HG02884 (cell line): ENCODE measurements around the gene PFDN1.

Experiments
- ATAC-seq: cut with Tn5 transposase; IDR thresholded peaks from one replicate; pipeline ENCODE4 v1.9.1; 2021; ENCODE audit warnings: mild to moderate bottlenecking, moderate library complexity; ENCODE audit not compliant: unreplicated experiment

The PFDN1 gene

DNA sequence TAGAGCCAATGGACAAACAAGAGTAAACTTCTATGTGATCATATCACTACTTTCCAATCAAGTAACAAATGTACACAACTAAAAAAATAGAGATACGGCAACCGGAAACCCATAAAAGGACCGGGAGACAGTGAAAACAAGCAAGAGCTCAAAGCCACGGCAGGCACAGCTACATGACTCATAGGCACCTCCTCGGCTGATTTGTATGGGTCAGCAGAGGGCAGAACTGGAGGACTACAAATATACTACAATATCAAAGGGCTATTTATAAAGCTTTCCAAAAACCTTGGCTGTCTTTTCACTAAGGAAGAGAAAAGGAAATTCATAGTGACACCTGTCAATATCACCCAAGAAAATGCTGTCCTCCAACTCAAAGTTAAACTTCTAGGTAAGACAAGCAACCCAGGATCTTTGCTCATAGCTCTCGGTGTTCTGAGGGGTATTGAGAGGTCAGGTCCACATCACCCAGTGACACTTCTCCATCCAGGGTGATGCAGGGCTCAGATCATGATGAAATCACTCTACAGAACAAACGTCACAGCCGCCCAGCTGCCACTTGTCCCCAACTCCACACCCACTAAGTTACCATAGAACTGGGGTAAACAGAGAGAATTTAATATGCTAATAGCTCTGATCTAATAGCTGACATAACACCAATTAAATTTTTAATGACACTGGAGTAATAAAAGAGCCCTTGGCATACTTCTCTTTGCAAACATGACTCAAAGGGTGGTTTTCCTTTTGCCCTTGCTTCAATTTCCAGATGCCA is 41.3 kb downstream of the PFDN1 start:
- ATAC-seq: no peak

GRCh38 chr5:140260089-140260656 is 42.7 kb downstream of the PFDN1 start:
- ATAC-seq: no peak

DNA sequence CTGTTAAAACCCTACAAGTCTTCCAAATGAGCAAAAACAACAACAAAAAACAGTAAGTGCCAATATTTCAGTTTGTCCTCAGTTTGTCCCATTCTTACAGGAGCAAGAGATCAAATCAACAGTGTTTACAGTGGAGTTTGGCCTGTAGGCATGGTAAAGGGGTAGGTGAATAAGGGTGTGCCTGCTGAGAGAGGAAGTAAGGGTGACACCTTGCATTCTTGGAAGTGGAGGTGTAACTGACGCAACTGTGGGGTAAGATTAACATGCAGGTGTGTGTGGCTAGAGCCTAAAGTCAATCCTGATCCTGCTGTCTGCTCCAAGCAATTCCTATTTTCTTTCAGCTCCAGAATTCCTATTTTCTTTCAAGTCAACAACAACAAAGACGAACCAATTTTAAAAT is 43.4 kb downstream of the PFDN1 start:
- no peak for ATAC-seq

GRCh38 chr5:140258873-140259272 is 44.0 kb downstream of the PFDN1 start:
- ATAC-seq: no peak

DNA sequence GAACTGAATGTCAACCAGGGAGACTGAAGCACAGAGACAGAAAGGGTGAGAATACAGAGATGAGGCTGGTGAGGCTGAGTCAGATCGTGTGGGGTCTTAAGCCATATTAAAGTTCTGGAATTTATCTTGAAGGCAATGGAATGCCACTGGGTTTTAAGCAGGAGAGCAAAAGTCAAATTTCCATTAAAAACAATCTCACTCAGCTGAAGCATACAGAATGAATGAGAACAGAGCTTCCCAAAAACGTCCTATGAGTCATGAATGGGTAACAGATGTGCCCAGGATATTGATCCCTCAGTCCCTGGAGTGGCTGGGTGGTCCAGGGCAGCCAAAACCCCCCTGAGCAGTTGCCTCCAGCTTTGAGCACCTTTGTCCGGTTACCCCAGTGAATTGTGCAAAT is 44.9 kb downstream of the PFDN1 start:
- ATAC-seq: no peak

DNA sequence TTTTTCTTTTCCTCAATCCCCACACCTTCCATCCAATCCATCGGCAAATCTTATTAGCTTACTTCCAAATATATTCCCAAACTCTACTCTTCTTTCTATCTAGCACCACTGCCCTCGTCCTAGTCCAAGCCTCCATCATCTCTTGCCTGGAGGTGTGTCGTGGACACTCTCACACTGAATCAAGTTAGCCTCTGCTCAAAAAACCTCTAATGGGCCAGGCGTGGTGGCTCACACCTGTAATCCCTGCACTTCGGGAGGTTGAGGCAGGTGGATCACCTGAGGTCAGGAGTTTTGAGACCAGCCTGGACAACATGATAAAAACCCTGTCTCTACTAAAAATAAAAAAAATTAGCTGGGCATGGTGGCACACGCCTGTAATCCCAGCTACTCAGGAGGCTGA is 46.2 kb downstream of the PFDN1 start:
- no peak for ATAC-seq

GRCh38 chr5:140255460-140256157 is 47.3 kb downstream of the PFDN1 start:
- no peak for ATAC-seq

- ATAC-seq: no peak
Observed at GRCh38 chr5:140253985-140254384, 48.9 kb downstream of the PFDN1 start.

DNA sequence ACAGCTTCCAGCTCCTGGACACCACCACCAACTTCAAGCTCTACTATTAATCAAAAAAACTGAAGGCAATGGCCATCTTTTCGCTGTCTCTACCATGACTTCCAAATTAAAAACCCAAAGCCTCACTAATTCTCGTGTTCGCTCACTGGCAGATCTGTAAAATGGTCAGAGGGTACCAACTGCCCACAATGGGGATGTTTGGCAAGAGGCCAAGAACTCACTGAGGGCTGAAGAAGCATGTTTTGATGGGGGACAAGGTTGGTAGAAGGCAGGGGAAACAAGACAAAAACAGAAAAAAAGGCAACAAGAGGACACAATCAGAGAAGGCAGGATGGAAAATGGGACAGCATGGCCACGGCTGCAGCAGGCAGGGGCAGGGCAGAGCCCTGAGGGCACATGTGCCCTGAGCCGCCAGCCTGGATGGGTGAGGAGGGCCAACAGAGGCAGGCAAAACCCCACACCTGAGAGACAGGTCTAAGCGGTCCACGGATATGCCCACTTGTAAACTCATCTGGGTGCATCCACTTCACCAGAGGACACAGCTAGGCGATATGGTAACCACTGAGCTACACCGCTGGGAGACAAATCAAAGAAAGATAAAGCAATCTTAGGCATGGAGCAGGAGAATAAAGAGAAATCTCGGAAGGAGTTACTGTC is 50.3 kb downstream of the PFDN1 start:
- no peak for ATAC-seq

DNA sequence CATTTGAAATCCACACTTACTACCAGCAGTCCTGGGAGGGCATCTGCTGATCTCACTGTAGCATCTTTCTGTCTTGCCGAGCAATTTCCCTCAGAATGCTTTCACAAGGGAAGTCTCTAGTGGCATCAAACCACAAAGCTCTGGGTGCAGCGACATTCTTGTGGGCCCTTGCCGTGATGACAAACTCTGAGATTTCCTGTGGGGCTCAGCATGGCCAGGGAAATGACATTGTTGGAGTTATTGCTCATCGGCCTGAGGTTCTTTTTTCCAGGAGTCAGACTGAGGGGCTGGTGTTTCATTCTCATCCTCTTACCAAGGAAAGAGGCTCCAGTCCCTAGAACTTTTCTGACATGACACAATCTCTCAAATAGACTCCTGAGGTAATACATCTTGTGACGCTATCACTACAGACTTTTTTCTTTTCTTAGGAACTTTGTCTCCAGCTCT is 51.4 kb downstream of the PFDN1 start:
- ATAC-seq: peak; percentile 68

- no peak for ATAC-seq
Observed at GRCh38 chr5:140250386-140250785, 52.5 kb downstream of the PFDN1 start.

- ATAC-seq: no peak
Observed at GRCh38 chr5:140249536-140249935, 53.4 kb downstream of the PFDN1 start.

DNA sequence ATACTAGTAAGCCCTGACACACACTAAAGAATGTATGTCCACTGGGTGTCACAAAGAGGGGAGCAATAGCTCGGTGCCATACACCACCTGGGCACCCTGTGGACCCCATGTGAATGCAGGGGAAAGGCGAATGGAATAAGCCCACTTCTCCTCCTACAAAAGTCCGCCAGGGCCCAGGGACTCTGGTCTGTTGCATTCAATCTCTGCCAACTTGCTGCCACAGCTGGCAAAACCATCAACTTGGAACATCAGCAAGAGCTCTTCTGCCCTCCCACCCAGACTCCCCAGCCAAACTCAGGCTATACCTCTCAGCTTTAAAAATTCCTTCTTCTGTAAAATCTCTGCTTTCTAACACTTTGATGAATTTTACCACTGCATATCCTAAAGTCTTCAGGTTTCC is 54.5 kb downstream of the PFDN1 start:
- ATAC-seq: no peak

GRCh38 chr5:140246378-140247122 is 56.4 kb downstream of the PFDN1 start:
- no peak for ATAC-seq

GRCh38 chr5:140245926-140246325 is 57.0 kb downstream of the PFDN1 start:
- no peak for ATAC-seq

- no peak for ATAC-seq
Observed at GRCh38 chr5:140245341-140245740, 57.6 kb downstream of the PFDN1 start.

DNA sequence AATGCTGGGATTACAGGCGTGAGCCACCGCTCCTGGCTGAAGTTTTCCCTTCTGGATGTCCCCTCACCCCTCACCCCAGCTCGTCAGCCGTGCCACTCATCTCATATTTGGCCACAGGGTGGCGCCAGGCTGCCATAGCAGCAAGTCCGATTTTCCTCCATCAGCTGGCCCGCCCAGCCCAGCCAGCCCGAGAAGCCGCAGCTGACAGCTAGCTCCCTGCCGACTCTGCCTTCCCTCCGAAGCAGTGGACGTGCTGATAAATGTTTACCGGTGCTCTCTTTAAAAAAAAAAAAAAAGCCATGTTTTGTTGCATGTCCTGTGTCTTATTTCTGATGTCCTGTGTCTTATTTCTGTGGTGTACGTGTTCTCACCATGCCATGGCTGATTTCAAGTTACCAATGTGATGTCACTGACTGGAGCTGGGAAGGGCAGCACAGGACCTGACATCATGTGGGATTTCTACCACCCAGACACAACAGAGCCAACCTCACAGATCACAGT is 58.3 kb downstream of the PFDN1 start:
- ATAC-seq: peak; percentile 71

DNA sequence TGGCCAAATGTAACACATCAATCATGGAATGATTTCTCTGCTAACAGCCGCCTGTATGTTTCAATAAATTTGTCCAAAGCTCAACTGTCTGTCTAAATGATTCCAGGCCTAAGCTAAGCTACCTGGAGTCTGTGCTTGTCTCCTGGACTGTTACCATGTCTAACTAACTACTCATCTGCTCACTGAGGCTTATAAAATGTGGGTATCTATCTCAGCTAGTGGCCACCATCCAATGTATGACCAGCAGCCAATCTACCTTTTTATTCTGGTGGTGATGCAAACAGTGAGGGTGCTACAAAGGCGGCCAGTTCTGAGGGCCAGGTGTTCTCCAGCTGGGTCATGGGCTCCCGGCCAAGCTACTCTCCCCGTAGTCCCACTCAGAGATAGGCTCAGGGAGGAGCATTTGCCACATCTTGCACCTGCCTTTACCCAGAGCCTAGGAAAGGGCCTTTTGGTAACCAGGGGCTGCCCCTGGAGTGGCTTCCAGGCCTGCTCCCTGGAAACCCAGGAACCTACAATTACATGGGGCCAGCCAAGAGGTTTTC is 59.1 kb downstream of the PFDN1 start:
- ATAC-seq: no peak

- ATAC-seq: no peak
Observed at GRCh38 chr5:140242890-140243585, 59.9 kb downstream of the PFDN1 start.

DNA sequence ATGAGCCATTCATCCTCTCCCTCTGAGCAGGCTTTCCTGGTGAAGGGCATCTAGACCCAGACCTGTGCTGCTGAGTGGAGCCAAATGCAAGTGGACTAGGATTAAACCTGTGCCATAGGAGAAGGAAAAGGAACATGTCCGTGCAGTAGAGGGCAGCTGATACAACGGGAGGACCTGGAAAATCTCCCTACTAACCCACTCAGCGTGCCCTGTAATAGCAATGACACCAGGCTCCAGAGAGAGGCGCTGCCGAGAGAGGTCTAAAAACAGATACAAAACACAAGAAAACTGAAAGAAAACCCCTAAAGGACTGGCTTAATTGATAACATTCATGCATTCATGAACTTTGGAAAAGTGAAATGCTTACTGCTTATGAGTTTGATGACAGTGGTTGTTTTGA is 60.8 kb downstream of the PFDN1 start:
- no peak for ATAC-seq
